WERI-Rb-1 (cell line): ENCODE data around the gene RASL10B.

ENCODE experiments used
- DNase-seq: peaks from one replicate; pipeline ENCODE4 v3.0.0-alpha.2; 2020
- H3K27ac ChIP-seq: fragments of 250-450 bp; sonication (Bioruptor Pico); 2 replicates; pipeline ENCODE4 v1.5.1; 2020; ENCODE audit warnings: mild to moderate bottlenecking, moderate library complexity
- H3K27me3 ChIP-seq: fragments of 250-450 bp; sonication (Bioruptor Pico); 2 replicates; pipeline ENCODE4 v1.5.1; 2021; ENCODE audit warnings: mild to moderate bottlenecking, low read depth, moderate library complexity; ENCODE audit not compliant: insufficient read depth, severe bottlenecking
- H3K36me3 ChIP-seq: fragments of 250-450 bp; sonication (Bioruptor Pico); 2 replicates; pipeline ENCODE4 v1.5.1; 2020; ENCODE audit warnings: mild to moderate bottlenecking, moderate library complexity
- H3K4me3 ChIP-seq: 2 replicates; pipeline ENCODE4 v1.5.1; 2011; ENCODE audit warnings: low read depth, mild to moderate bottlenecking, control low read depth, low read length
- H3K9me3 ChIP-seq: fragments of 250-450 bp; sonication (Bioruptor Pico); 2 replicates; pipeline ENCODE4 v1.5.1; 2021; ENCODE audit warnings: mild to moderate bottlenecking, moderate library complexity; ENCODE audit not compliant: severe bottlenecking
- CTCF ChIP-seq: IDR thresholded peaks from 2 replicates; pipeline ENCODE4 v1.5.1; 2011; ENCODE audit warnings: low read depth, mild to moderate bottlenecking, control low read depth, inconsistent platforms, low read length

Gene RASL10B

GRCh38 chr17:35727635-35728034 is 3.8 kb upstream of the RASL10B start:
- TF ChIP-seq CTCF, result no peak
- H3K27ac ChIP-seq, result no peak overlapping the region
- DNase-seq, result no peak
- H3K27me3 ChIP-seq, result no peaks in the 10 kb centered on the region
- H3K9me3 ChIP-seq, result no peaks in the 10 kb centered on the region
- no peak overlapping the region for H3K4me3 ChIP-seq
- H3K36me3 ChIP-seq, result peaks cover 30% of the 10 kb centered on the region

GRCh38 chr17:35728551-35728950 is 2.9 kb upstream of the RASL10B start:
- DNase-seq, result no peak
- no peaks in the 10 kb centered on the region for H3K9me3 ChIP-seq
- H3K27ac ChIP-seq, result no peak overlapping the region
- TF ChIP-seq CTCF, result no peak
- H3K27me3 ChIP-seq, result no peaks in the 10 kb centered on the region
- peaks cover 28% of the 10 kb centered on the region for H3K36me3 ChIP-seq
- no peak overlapping the region for H3K4me3 ChIP-seq

GRCh38 chr17:35729405-35729833 is 2.0 kb upstream of the RASL10B start:
- no peak for DNase-seq
- no peak for TF ChIP-seq CTCF
- Histone ChIP-seq H3K27me3 (no peaks in the 10 kb centered on the region), H3K36me3 (peaks cover 20% of the 10 kb centered on the region), H3K4me3 (no peak overlapping the region), H3K27ac (no peak overlapping the region), H3K9me3 (no peaks in the 10 kb centered on the region)

GRCh38 chr17:35730400-35731005 is 936 bp upstream of the RASL10B start:
- Histone ChIP-seq H3K27ac (no peak overlapping the region), H3K4me3 (no peak overlapping the region), H3K27me3 (no peaks in the 10 kb centered on the region), H3K9me3 (no peaks in the 10 kb centered on the region), H3K36me3 (peaks cover 9% of the 10 kb centered on the region; the same call in 1 of the 2 replicates)
- no peak for DNase-seq
- no peak for TF ChIP-seq CTCF

- DNase-seq, result no peak
- Histone ChIP-seq H3K9me3 (no peaks in the 10 kb centered on the region), H3K4me3 (peak overlapping the region; percentile 82), H3K36me3 (peaks cover 4% of the 10 kb centered on the region; the same call in 1 of the 2 replicates), H3K27ac (peak overlapping the region; percentile 29; the same call in 1 of the 2 replicates), H3K27me3 (no peaks in the 10 kb centered on the region)
- no peak for TF ChIP-seq CTCF
Measured at GRCh38 chr17:35731917-35732805, 722 bp downstream of the RASL10B start.
